ENCODE results near the gene SNX6. TPM values are rescaled to one million over a fixed set of nuclear protein-coding genes. Genes with fewer than 3 reads are reported as not detected.
A peak's percentile ranks its signal among the peaks of the same experiment; 100 is the strongest.
"Not testable (repeated sequence)": the region's sequence is repeated elsewhere in the genome, so short reads cannot be mapped to it uniquely, and the experiment has no call there.

SNX6 gene
- total RNA-seq, 4 donors from 2014 or later: 60.8 to 118 (median 80.5) TPM

GRCh38 chr14:34571771-34572170 is 58.2 kb downstream of the SNX6 start:
- H3K4me1 ChIP-seq: no peaks in the 10 kb centered on the region
- peaks cover 0 to 92% (median 23%) of the 10 kb centered on the region in 3 donors for H3K36me3 ChIP-seq
- no peaks in the 10 kb centered on the region for H3K27me3 ChIP-seq
- DNase-seq (ENCODE audit: low spot score in 2 of 2): no peak
- no peaks in the 10 kb centered on the region for H3K9me3 ChIP-seq
- TF ChIP-seq EP300 (IDR thresholded peaks at IDR 0.05) (no peak), POLR2A (IDR thresholded peaks at IDR 0.05) (no peak), CTCF (IDR thresholded peaks at IDR 0.05) (no peak)
- WGBS, 2 donors: 90 to 99% methylated on average over 3 of the region's 3 CpGs
- H3K4me3 ChIP-seq: no peak overlapping the region
- H3K27ac ChIP-seq: no peak overlapping the region

- no peaks in the 10 kb centered on the region for H3K27me3 ChIP-seq
- no peak for DNase-seq (ENCODE audit: low spot score in 2 of 2)
- no peak for TF ChIP-seq EP300 (IDR thresholded peaks at IDR 0.05)
- TF ChIP-seq CTCF (IDR thresholded peaks at IDR 0.05): no peak
- no peak overlapping the region for H3K4me3 ChIP-seq
- no peaks in the 10 kb centered on the region for H3K9me3 ChIP-seq
- no peaks in the 10 kb centered on the region for H3K4me1 ChIP-seq
- 96 to 100% methylated on average over 4 of the region's 4 CpGs for WGBS, 2 donors
- H3K27ac ChIP-seq: no peak overlapping the region
- peaks cover 0 to 100% (median 28%) of the 10 kb centered on the region in 3 donors for H3K36me3 ChIP-seq
Observed at GRCh38 chr14:34569750-34570149, 60.2 kb downstream of the SNX6 start.

GRCh38 chr14:34568803-34569202 is 61.1 kb downstream of the SNX6 start:
- DNase-seq (ENCODE audit: low spot score in 2 of 2): no peak
- H3K9me3 ChIP-seq: no peaks in the 10 kb centered on the region
- H3K27ac ChIP-seq: no peak overlapping the region
- 94 to 96% methylated on average over 13 of the region's 13 CpGs for WGBS, 2 donors
- no peaks in the 10 kb centered on the region for H3K27me3 ChIP-seq
- H3K4me1 ChIP-seq: no peaks in the 10 kb centered on the region
- peaks cover 0 to 100% (median 25%) of the 10 kb centered on the region in 3 donors for H3K36me3 ChIP-seq
- TF ChIP-seq CTCF (IDR thresholded peaks at IDR 0.05): no peak
- no peak for TF ChIP-seq POLR2A (IDR thresholded peaks at IDR 0.05)
- no peak for TF ChIP-seq EP300 (IDR thresholded peaks at IDR 0.05)
- H3K4me3 ChIP-seq: no peak overlapping the region

GRCh38 chr14:34562776-34563150 is 67.2 kb downstream of the SNX6 start:
- peaks cover 0 to 56% (median 6%) of the 10 kb centered on the region in 3 donors for H3K36me3 ChIP-seq
- no peaks in the 10 kb centered on the region for H3K4me1 ChIP-seq
- WGBS, 2 donors: 89 to 98% methylated on average over 8 of the region's 8 CpGs
- no peak overlapping the region for H3K27ac ChIP-seq
- no peaks in the 10 kb centered on the region for H3K9me3 ChIP-seq
- no peak overlapping the region for H3K4me3 ChIP-seq
- H3K27me3 ChIP-seq: no peaks in the 10 kb centered on the region
- TF ChIP-seq POLR2A (IDR thresholded peaks at IDR 0.05) (no peak), EP300 (IDR thresholded peaks at IDR 0.05) (no peak), CTCF (IDR thresholded peaks at IDR 0.05) (no peak)
- DNase-seq (ENCODE audit: low spot score in 2 of 2): peak in 1 of 2 donors; percentile 3

GRCh38 chr14:34562037-34562775 is 67.7 kb downstream of the SNX6 start:
- peak overlapping the region in 2 of 4 donors; percentile 11 to 38 for H3K27ac ChIP-seq
- not testable (repeated sequence) for DNase-seq (ENCODE audit: low spot score in 2 of 2); H3K4me1 ChIP-seq; H3K4me3 ChIP-seq; H3K9me3 ChIP-seq; H3K27me3 ChIP-seq
- 59 to 67% methylated on average over 6 to 7 of the region's 8 CpGs for WGBS, 2 donors
- peaks cover 0 to 50% (median 6%) of the 10 kb centered on the region in 3 donors for H3K36me3 ChIP-seq

- H3K36me3 ChIP-seq; DNase-seq (ENCODE audit: low spot score in 2 of 2); H3K27ac ChIP-seq; H3K27me3 ChIP-seq; H3K4me3 ChIP-seq; H3K9me3 ChIP-seq; H3K4me1 ChIP-seq: not testable (repeated sequence)
- no CpG with 5 or more reads among the region's 35 CpGs for WGBS, 2 donors
Observed at GRCh38 chr14:34556498-34556829, 73.5 kb downstream of the SNX6 start.

GRCh38 chr14:34555583-34556497 is 74.1 kb downstream of the SNX6 start:
- DNase-seq (ENCODE audit: low spot score in 2 of 2); H3K27me3 ChIP-seq; H3K36me3 ChIP-seq: not testable (repeated sequence)

More at GRCh38 chr14:34555583-34556497, 74.1 kb downstream of the SNX6 start:
- H3K27ac ChIP-seq, H3K4me1 ChIP-seq, H3K9me3 ChIP-seq, H3K4me3 ChIP-seq: not testable (repeated sequence)
- WGBS, 2 donors: no CpG with 5 or more reads among the region's 49 CpGs

Measured in tibial nerve (tissue), 4 donors.